Endodermal cell (in vitro differentiated cells): ENCODE data around the gene ATP13A2. TPM values are rescaled to one million over a fixed set of nuclear protein-coding genes. Genes with fewer than 3 reads are reported as not detected.

Source experiments
- DNase-seq: peaks from one replicate; pipeline ENCODE4 v3.0.0-alpha.2; 2017
- H3K27ac ChIP-seq: 2 replicates; pipeline ENCODE4 v1.5.1; 2013; ENCODE audit warnings: mild to moderate bottlenecking, low read depth, low read length, moderate library complexity
- H3K27me3 ChIP-seq: 2 replicates; pipeline ENCODE4 v1.6.1; 2013; ENCODE audit warnings: mild to moderate bottlenecking, low read length, moderate library complexity; ENCODE audit not compliant: insufficient read depth, control insufficient read depth, poor library complexity, severe bottlenecking
- H3K36me3 ChIP-seq: 2 replicates; pipeline ENCODE4 v1.7.0; 2013; ENCODE audit warnings: mild to moderate bottlenecking, low read length, moderate library complexity; ENCODE audit not compliant: control insufficient read depth, insufficient read depth
- H3K4me1 ChIP-seq: one replicate; pipeline ENCODE4 v1.7.0; 2013; ENCODE audit warnings: low read length; ENCODE audit not compliant: control insufficient read depth, insufficient read depth
- H3K4me3 ChIP-seq: 2 replicates; pipeline ENCODE4 v1.5.1; 2013; ENCODE audit warnings: mild to moderate bottlenecking, low read length, moderate library complexity
- H3K9ac ChIP-seq: 2 replicates; pipeline ENCODE4 v1.6.1; 2013; ENCODE audit warnings: mild to moderate bottlenecking, low read length, moderate library complexity; ENCODE audit not compliant: poor library complexity, severe bottlenecking; ENCODE audit errors: extremely low read depth
- H3K9me3 ChIP-seq: 2 replicates; pipeline ENCODE4 v1.6.1; 2013; ENCODE audit warnings: mild to moderate bottlenecking, low read length, moderate library complexity; ENCODE audit not compliant: control insufficient read depth
- H3K27ac Mint-ChIP-seq: 2 replicates; pipeline ENCODE4 v1.8.0; 2020; ENCODE audit warnings: mixed read lengths
- H3K27me3 Mint-ChIP-seq: 2 replicates; pipeline ENCODE4 v1.8.0; 2021; ENCODE audit warnings: mild to moderate bottlenecking, mixed read lengths; ENCODE audit not compliant: insufficient read depth
- H3K36me3 Mint-ChIP-seq: 2 replicates; pipeline ENCODE4 v1.8.0; 2020; ENCODE audit warnings: low read depth, mixed read lengths
- H3K4me1 Mint-ChIP-seq: 2 replicates; pipeline ENCODE4 v1.8.0; 2020; ENCODE audit warnings: mixed read lengths
- H3K4me3 Mint-ChIP-seq: 2 replicates; pipeline ENCODE4 v1.8.0; 2020; ENCODE audit warnings: mild to moderate bottlenecking, moderate library complexity, mixed read lengths
- H3K9me3 Mint-ChIP-seq: 2 replicates; pipeline ENCODE4 v1.8.0; 2020; ENCODE audit warnings: mild to moderate bottlenecking, mixed read lengths
- CTCF ChIP-seq: fragments of 200-600 bp; sonication (generic); conservative IDR thresholded peaks from 2 replicates; pipeline ENCODE4 v1.5.0; 2021; ENCODE audit warnings: antibody characterized with exemption, mild to moderate bottlenecking
- WGBS, 2 experiments: methylation state at CpG; one replicate each; pipeline versions ENCODE4 v1.1.5 to v1.1.7; 2013; ENCODE audit warnings: missing lambda C conversion rate in 2 of 2, mixed read lengths in 1 of 2; ENCODE audit not compliant: insufficient coverage in 1 of 2, insufficient read length in 1 of 2; 5-methylcytosine and 5-hydroxymethylcytosine counted together
- total RNA-seq, 2 donors: library from RNA; stranded (reverse); fragmentation: NEBNext Ultra II Directional in 1 of 2; extraction: Animal tissue kit (Norgen Biotek cat#: 25700) in 1 of 2; gene quantifications; 2 replicates in 1 of 2; 3 replicates in 1 of 2; pipeline ENCODE4 v1.2.1, GENCODE V29; 2021

ATP13A2 gene
- total RNA-seq, 2 donors from 2014 or later = 69.4 to 82.6 TPM

GRCh38 chr1:17053685-17054410 lies 42.1 kb upstream of the ATP13A2 start, which contains the start of gene SDHB:
Gene SDHB, minus strand, starts transcription at chr1:17054032. Its CDS starts 13 bp downstream, at chr1:17054019.
- Histone ChIP-seq H3K27ac (peak within 1 kb of the TSS; percentile 75), H3K27me3 (no peaks in the 10 kb centered on the region), H3K9ac (peak within 1 kb of the TSS; percentile 62), H3K4me3 (peak within 1 kb of the TSS; percentile 97), H3K36me3 (peaks cover 25% of the 10 kb centered on the region), H3K9me3 (no peaks in the 10 kb centered on the region), H3K4me1 (no peaks in the 10 kb centered on the region)
- TF ChIP-seq CTCF = no peak
- peak within 1 kb of the TSS; percentile 97 for H3K4me3 Mint-ChIP-seq
- WGBS, 2 experiments = 0 to 1% methylated on average over 19 to 44 of the region's 44 CpGs
- peak; percentile 100 for DNase-seq
- peaks cover 2% of the 10 kb centered on the region for H3K4me1 Mint-ChIP-seq
- H3K27ac Mint-ChIP-seq = peak within 1 kb of the TSS; percentile 96
- peaks cover 5% of the 10 kb centered on the region for H3K27me3 Mint-ChIP-seq
- peaks cover 9% of the 10 kb centered on the region for H3K36me3 Mint-ChIP-seq
- H3K9me3 Mint-ChIP-seq = no peaks in the 10 kb centered on the region

- peak overlapping the region; percentile 97 for H3K4me3 Mint-ChIP-seq
- H3K4me3 ChIP-seq = peak overlapping the region; percentile 97
Observed at GRCh38 chr1:17053086-17053684, 41.5 kb upstream of the ATP13A2 start.

GRCh38 chr1:17052641-17053040 lies 40.9 kb upstream of the ATP13A2 start:
- DNase-seq = no peak
- peaks cover 2% of the 10 kb centered on the region for H3K27me3 Mint-ChIP-seq

More at GRCh38 chr1:17053086-17053684, 41.5 kb upstream of the ATP13A2 start:
- H3K9me3 Mint-ChIP-seq = no peaks in the 10 kb centered on the region
- H3K4me1 Mint-ChIP-seq = peaks cover 2% of the 10 kb centered on the region
- peaks cover 5% of the 10 kb centered on the region for H3K27me3 Mint-ChIP-seq
- peaks cover 26% of the 10 kb centered on the region for H3K36me3 ChIP-seq
- H3K9me3 ChIP-seq = no peaks in the 10 kb centered on the region
- no peak for TF ChIP-seq CTCF
- 17 to 25% methylated on average over 6 to 12 of the region's 12 CpGs for WGBS, 2 experiments
- H3K36me3 Mint-ChIP-seq = peaks cover 9% of the 10 kb centered on the region
- H3K4me1 ChIP-seq = no peaks in the 10 kb centered on the region
- peak overlapping the region; percentile 75 for H3K27ac ChIP-seq
- H3K27me3 ChIP-seq = no peaks in the 10 kb centered on the region
- DNase-seq = no peak
- peak overlapping the region; percentile 62 for H3K9ac ChIP-seq
- H3K27ac Mint-ChIP-seq = peak overlapping the region; percentile 96

More at GRCh38 chr1:17052641-17053040, 40.9 kb upstream of the ATP13A2 start:
- no peak overlapping the region for H3K27ac ChIP-seq
- no peaks in the 10 kb centered on the region for H3K9me3 Mint-ChIP-seq
- peaks cover 2% of the 10 kb centered on the region for H3K4me1 Mint-ChIP-seq
- peaks cover 9% of the 10 kb centered on the region for H3K36me3 Mint-ChIP-seq
- peak overlapping the region; percentile 97 for H3K4me3 ChIP-seq
- H3K27me3 ChIP-seq = no peaks in the 10 kb centered on the region
- H3K36me3 ChIP-seq = peaks cover 31% of the 10 kb centered on the region
- no peak overlapping the region for H3K27ac Mint-ChIP-seq
- peak overlapping the region; percentile 15 for H3K9ac ChIP-seq
- no peaks in the 10 kb centered on the region for H3K9me3 ChIP-seq
- TF ChIP-seq CTCF = no peak
- H3K4me1 ChIP-seq = no peaks in the 10 kb centered on the region
- peak overlapping the region; percentile 97 for H3K4me3 Mint-ChIP-seq
